GM12878 (cell line): ENCODE data around the gene P3H3. TPM values are rescaled to one million over a fixed set of nuclear protein-coding genes. Genes with fewer than 3 reads are reported as not detected.

Experiments
- ATF7 ChIP-seq: fragments of 450-650 bp; IDR thresholded peaks from 2 replicates; pipeline ENCODE4 v1.6.1; 2016; ENCODE audit warnings: low read depth, mild to moderate bottlenecking
- CBFB ChIP-seq: IDR thresholded peaks from 2 replicates; pipeline ENCODE4 v1.6.1; 2016; ENCODE audit warnings: antibody characterized with exemption, low read depth
- GABPA ChIP-seq: IDR thresholded peaks from 2 replicates; pipeline ENCODE4 v1.6.1; 2014; ENCODE audit warnings: antibody characterized with exemption, low read depth, mild to moderate bottlenecking, inconsistent platforms
- GATAD2B ChIP-seq: fragments of 450-650 bp; conservative IDR thresholded peaks from 2 replicates; pipeline ENCODE4 v1.6.1; 2017; ENCODE audit warnings: low read depth, mild to moderate bottlenecking, moderate library complexity
- HDAC2 ChIP-seq: fragments of 200-600 bp; sonication (generic); IDR thresholded peaks from 2 replicates; pipeline ENCODE4 v1.6.1; 2017
- HDAC6 ChIP-seq: fragments of 200-600 bp; sonication (generic); IDR thresholded peaks from one replicate; pipeline ENCODE4 v1.8.0; 2017; ENCODE audit warnings: antibody characterized with exemption; ENCODE audit not compliant: unreplicated experiment
- IKZF2 ChIP-seq, 2 experiments: fragments of 450-650 bp; IDR thresholded peaks; 2 replicates each; pipeline ENCODE4 v1.6.1; 2017; ENCODE audit warnings: mild to moderate bottlenecking in 2 of 2, moderate library complexity in 2 of 2
- JUND ChIP-seq: IDR thresholded peaks from 2 replicates; pipeline ENCODE4 v1.6.1; 2012; ENCODE audit warnings: low read depth, mild to moderate bottlenecking, low read length, improper control_type of control experiment, moderate library complexity
- KLF5 ChIP-seq: fragments of 450-650 bp; IDR thresholded peaks from 2 replicates; pipeline ENCODE4 v1.6.1; 2014; ENCODE audit warnings: mild to moderate bottlenecking; ENCODE audit not compliant: partially characterized antibody
- NBN ChIP-seq: fragments of 450-650 bp; IDR thresholded peaks from 2 replicates; pipeline ENCODE4 v1.6.1; 2016
- NR2F1 ChIP-seq: fragments of 450-650 bp; conservative IDR thresholded peaks from 2 replicates; pipeline ENCODE4 v1.6.1; 2017; ENCODE audit warnings: mild to moderate bottlenecking
- POLR2AphosphoS5 ChIP-seq: IDR thresholded peaks from 2 replicates; pipeline ENCODE4 v1.6.1; 2011; ENCODE audit warnings: mild to moderate bottlenecking, low read length, inconsistent platforms
- SPI1 ChIP-seq: IDR thresholded peaks from 2 replicates; pipeline ENCODE4 v1.6.1; 2011; ENCODE audit warnings: low read depth, mild to moderate bottlenecking, low read length, moderate library complexity, borderline replicate concordance; ENCODE audit not compliant: insufficient read depth
- STAT1 ChIP-seq: fragments of 450-650 bp; conservative IDR thresholded peaks from 2 replicates; pipeline ENCODE4 v1.6.1; 2014; ENCODE audit warnings: antibody characterized with exemption, mild to moderate bottlenecking
- TCF12 ChIP-seq: IDR thresholded peaks from 2 replicates; pipeline ENCODE4 v1.6.1; 2011; ENCODE audit warnings: low read depth, mild to moderate bottlenecking, low read length
- ZZZ3 ChIP-seq: IDR thresholded peaks from 2 replicates; pipeline ENCODE4 v1.6.1; 2011; ENCODE audit warnings: low read depth; ENCODE audit not compliant: control insufficient read depth, insufficient read length
- polyA plus RNA-seq, 11 experiments: library from polyadenylated mRNA; depleted of rRNA in 4 of 11; unstranded in 6 of 11; stranded (reverse) in 5 of 11; fragments of >200 nt; fragmentation: Nextera tagmentation in 4 of 11; fragmentation: Illumina TruSeq in 1 of 11; extraction: Ambion mirVana in 4 of 11; extraction: Trizol in 1 of 11; gene quantifications; 1 replicate in 1 of 11; 2 replicates in 10 of 11; pipeline versions ENCODE4 v1.2.1 to v1.2.3, GENCODE V29; 2011 to 2016; ENCODE audit warnings: inconsistent platforms in 2 of 11, missing spikeins in 2 of 11, low read depth in 1 of 11
- total RNA-seq, 4 experiments: library from RNA; depleted of rRNA in 3 of 4; stranded (reverse); fragments of >200 nt in 3 of 4; fragmentation: Illumina TruSeq in 1 of 4; extraction: Trizol in 1 of 4; gene quantifications; 2 replicates each; pipeline versions ENCODE4 v1.2.1 to v1.2.3, GENCODE V29; 2013 to 2021
- TF ChIP-seq, protein P1 (sequence below): IDR thresholded peaks from 2 replicates; pipeline ENCODE4 v1.6.1; 2012; ENCODE audit warnings: mild to moderate bottlenecking, low read depth, low read length
- TF ChIP-seq, protein P2 (sequence below): fragments of 450-650 bp; IDR thresholded peaks from 2 replicates; pipeline ENCODE4 v1.6.1; 2017; ENCODE audit warnings: borderline replicate concordance
- TF ChIP-seq, protein P3 (sequence below), 3 experiments: IDR thresholded peaks in 2 of 3; conservative IDR thresholded peaks in 1 of 3; 2 replicates each; pipeline ENCODE4 v1.5.1; 2011; ENCODE audit warnings: low read depth in 3 of 3, low read length in 3 of 3, mild to moderate bottlenecking in 3 of 3, control low read depth in 2 of 3, moderate library complexity in 2 of 3, inconsistent platforms in 1 of 3, mixed read lengths in 1 of 3; ENCODE audit not compliant: control insufficient read depth in 2 of 3, insufficient read depth in 1 of 3; ENCODE audit errors: extremely low read depth in 1 of 3
- TF ChIP-seq, protein P4 (sequence below): fragments of 450-650 bp; formaldehyde crosslinking; IDR thresholded peaks from 2 replicates; pipeline ENCODE4 v1.4.0; 2022; ENCODE audit warnings: mild to moderate bottlenecking, moderate library complexity

P3H3 gene
- total and polyA plus RNA-seq, 10 of the 15 experiments (the other 5 are each of a cell fraction or from before 2014, with no cell fraction given), result 0.03 to 0.21 (median 0.05) TPM; not detected in 7

DNA sequence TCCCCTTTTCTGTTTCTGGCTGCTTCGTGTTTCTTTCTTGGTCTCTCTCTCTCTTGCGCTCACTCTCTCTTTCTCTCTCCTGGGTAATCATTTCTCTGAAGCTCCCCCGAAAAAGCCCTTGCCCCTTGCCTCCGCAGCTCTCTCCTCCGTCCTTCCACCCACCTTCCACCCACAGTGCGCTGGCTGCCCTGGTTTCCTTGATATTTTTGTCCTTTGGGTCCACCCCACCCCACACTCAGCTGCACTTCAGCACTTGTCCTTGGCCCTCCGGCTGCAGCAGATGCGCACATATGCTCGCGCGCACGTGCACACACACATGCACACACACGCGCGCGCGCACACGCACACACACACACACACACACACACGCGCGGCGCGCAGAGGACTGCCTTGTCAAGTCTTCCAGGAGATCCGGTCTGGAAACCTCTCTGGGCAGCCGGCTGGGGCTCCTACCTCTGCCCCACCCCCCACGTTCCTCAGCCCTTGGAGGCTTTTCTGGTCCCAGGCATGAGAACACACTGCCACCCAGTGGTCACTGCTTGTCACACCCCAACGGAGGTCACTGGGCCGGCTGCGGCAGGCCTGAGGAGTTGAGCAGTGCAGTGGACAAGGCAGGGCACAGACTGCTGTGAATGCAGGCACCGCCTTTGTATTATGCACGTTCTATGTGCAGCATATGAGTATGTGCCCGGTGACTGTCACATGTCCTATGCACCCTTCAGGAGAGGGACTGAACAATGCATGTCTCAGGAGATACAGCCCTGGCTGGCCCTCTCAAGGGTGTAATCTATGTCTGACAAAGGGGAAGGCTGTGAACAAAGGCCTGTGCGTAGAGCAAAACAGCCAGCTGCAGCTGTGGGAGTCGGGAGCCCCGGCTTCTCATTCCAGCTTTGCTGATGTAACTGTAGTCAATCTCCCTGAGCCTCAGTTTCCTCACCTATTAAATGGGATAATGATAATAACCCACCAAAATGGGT is 49.3 kb upstream of the P3H3 start (continued):
- TF ChIP-seq, protein P1, sequence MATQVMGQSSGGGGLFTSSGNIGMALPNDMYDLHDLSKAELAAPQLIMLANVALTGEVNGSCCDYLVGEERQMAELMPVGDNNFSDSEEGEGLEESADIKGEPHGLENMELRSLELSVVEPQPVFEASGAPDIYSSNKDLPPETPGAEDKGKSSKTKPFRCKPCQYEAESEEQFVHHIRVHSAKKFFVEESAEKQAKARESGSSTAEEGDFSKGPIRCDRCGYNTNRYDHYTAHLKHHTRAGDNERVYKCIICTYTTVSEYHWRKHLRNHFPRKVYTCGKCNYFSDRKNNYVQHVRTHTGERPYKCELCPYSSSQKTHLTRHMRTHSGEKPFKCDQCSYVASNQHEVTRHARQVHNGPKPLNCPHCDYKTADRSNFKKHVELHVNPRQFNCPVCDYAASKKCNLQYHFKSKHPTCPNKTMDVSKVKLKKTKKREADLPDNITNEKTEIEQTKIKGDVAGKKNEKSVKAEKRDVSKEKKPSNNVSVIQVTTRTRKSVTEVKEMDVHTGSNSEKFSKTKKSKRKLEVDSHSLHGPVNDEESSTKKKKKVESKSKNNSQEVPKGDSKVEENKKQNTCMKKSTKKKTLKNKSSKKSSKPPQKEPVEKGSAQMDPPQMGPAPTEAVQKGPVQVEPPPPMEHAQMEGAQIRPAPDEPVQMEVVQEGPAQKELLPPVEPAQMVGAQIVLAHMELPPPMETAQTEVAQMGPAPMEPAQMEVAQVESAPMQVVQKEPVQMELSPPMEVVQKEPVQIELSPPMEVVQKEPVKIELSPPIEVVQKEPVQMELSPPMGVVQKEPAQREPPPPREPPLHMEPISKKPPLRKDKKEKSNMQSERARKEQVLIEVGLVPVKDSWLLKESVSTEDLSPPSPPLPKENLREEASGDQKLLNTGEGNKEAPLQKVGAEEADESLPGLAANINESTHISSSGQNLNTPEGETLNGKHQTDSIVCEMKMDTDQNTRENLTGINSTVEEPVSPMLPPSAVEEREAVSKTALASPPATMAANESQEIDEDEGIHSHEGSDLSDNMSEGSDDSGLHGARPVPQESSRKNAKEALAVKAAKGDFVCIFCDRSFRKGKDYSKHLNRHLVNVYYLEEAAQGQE, result no peak
- TF ChIP-seq NBN (peak; percentile 98), STAT1 (peak; percentile 67; the same call in 1 of the 2 replicates), CBFB (no peak), HDAC6 (no peak), JUND (no peak), IKZF2 (IDR thresholded peaks at IDR 0.05) (peak; percentile 85 to 89), SPI1 (no peak), ATF7 (peak; percentile 49), TCF12 (0 out of 2 replicates have a peak, but pooled peaks have one; percentile 21), ZZZ3 (no peak), NR2F1 (peak; percentile 65), KLF5 (peak; percentile 65), GABPA (no peak), HDAC2 (no peak), POLR2AphosphoS5 (no peak), GATAD2B (peak; percentile 83)
- TF ChIP-seq, protein P2, sequence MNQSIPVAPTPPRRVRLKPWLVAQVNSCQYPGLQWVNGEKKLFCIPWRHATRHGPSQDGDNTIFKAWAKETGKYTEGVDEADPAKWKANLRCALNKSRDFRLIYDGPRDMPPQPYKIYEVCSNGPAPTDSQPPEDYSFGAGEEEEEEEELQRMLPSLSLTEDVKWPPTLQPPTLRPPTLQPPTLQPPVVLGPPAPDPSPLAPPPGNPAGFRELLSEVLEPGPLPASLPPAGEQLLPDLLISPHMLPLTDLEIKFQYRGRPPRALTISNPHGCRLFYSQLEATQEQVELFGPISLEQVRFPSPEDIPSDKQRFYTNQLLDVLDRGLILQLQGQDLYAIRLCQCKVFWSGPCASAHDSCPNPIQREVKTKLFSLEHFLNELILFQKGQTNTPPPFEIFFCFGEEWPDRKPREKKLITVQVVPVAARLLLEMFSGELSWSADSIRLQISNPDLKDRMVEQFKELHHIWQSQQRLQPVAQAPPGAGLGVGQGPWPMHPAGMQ, result no peak
- TF ChIP-seq, protein P3, sequence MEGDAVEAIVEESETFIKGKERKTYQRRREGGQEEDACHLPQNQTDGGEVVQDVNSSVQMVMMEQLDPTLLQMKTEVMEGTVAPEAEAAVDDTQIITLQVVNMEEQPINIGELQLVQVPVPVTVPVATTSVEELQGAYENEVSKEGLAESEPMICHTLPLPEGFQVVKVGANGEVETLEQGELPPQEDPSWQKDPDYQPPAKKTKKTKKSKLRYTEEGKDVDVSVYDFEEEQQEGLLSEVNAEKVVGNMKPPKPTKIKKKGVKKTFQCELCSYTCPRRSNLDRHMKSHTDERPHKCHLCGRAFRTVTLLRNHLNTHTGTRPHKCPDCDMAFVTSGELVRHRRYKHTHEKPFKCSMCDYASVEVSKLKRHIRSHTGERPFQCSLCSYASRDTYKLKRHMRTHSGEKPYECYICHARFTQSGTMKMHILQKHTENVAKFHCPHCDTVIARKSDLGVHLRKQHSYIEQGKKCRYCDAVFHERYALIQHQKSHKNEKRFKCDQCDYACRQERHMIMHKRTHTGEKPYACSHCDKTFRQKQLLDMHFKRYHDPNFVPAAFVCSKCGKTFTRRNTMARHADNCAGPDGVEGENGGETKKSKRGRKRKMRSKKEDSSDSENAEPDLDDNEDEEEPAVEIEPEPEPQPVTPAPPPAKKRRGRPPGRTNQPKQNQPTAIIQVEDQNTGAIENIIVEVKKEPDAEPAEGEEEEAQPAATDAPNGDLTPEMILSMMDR (IDR thresholded peaks at IDR 0.05 in 2 of 3, conservative IDR thresholded peaks at IDR 0.05 in 1 of 3; ENCODE audit: control insufficient read depth in 2 of 3, extremely low read depth in 1 of 3, insufficient read depth in 1 of 3, low read depth in 3 of 3, low read length in 3 of 3), result peak; percentile 95 to 99 (median 96); a peak in 5 of 6 replicates
- TF ChIP-seq, protein P4, sequence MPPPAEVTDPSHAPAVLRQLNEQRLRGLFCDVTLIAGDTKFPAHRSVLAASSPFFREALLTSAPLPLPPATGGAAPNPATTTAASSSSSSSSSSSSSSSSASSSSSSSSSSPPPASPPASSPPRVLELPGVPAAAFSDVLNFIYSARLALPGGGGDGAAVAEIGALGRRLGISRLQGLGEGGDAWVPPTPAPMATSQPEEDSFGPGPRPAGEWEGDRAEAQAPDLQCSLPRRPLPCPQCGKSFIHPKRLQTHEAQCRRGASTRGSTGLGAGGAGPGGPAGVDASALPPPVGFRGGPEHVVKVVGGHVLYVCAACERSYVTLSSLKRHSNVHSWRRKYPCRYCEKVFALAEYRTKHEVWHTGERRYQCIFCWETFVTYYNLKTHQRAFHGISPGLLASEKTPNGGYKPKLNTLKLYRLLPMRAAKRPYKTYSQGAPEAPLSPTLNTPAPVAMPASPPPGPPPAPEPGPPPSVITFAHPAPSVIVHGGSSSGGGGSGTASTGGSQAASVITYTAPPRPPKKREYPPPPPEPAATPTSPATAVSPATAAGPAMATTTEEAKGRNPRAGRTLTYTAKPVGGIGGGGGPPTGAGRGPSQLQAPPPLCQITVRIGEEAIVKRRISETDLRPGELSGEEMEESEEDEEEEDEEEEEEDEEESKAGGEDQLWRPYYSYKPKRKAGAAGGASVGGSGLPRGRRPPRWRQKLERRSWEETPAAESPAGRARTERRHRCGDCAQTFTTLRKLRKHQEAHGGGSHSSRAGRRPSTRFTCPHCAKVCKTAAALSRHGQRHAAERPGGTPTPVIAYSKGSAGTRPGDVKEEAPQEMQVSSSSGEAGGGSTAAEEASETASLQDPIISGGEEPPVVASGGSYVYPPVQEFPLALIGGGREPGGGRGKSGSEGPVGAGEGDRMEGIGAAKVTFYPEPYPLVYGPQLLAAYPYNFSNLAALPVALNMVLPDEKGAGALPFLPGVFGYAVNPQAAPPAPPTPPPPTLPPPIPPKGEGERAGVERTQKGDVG, result no peak
